GM23338 (cell line): ENCODE measurements around the gene MFF. TPM values are rescaled to one million over a fixed set of nuclear protein-coding genes. Genes with fewer than 3 reads are reported as not detected.

Source experiments
- ATAC-seq: fragments of 200-7000 bp; cut with Tn5 transposase; 3 replicates; pipeline ENCODE4 v1.9.1; 2020
- DNase-seq: peaks from one replicate; pipeline ENCODE4 v3.0.0-alpha.2; 2015; ENCODE audit warnings: low spot score
- H2AFZ ChIP-seq: fragments of 200-600 bp; sonication (generic); 2 replicates; pipeline ENCODE4 v1.8.0; 2016; ENCODE audit warnings: antibody characterized with exemption, mild to moderate bottlenecking, moderate library complexity
- H3F3A ChIP-seq: fragments of 200-600 bp; sonication (generic); replicated peaks from 2 replicates; pipeline ENCODE4 v1.8.0; 2017; ENCODE audit warnings: antibody characterized with exemption, mixed run types, low read depth
- H3K27ac ChIP-seq: fragments of 200-600 bp; sonication (generic); 2 replicates; pipeline ENCODE4 v1.6.1; 2016; ENCODE audit warnings: low read depth
- H3K27me3 ChIP-seq: fragments of 200-600 bp; sonication (generic); 2 replicates; pipeline ENCODE4 v1.8.0; 2016; ENCODE audit warnings: mild to moderate bottlenecking, mixed run types, moderate library complexity; ENCODE audit not compliant: insufficient read depth
- H3K36me3 ChIP-seq: fragments of 200-600 bp; sonication (generic); 2 replicates; pipeline ENCODE4 v1.8.0; 2016; ENCODE audit warnings: mild to moderate bottlenecking; ENCODE audit not compliant: insufficient read depth
- H3K4me1 ChIP-seq: fragments of 200-600 bp; sonication (generic); 2 replicates; pipeline ENCODE4 v1.8.0; 2016; ENCODE audit warnings: mild to moderate bottlenecking, moderate library complexity; ENCODE audit not compliant: insufficient read depth
- H3K4me2 ChIP-seq: fragments of 200-600 bp; sonication (generic); 2 replicates; pipeline ENCODE4 v1.7.1; 2017; ENCODE audit warnings: mixed run types
- H3K4me3 ChIP-seq: fragments of 200-600 bp; sonication (generic); 2 replicates; pipeline ENCODE4 v1.6.1; 2016; ENCODE audit warnings: mixed run types
- H3K79me2 ChIP-seq: fragments of 200-600 bp; sonication (generic); replicated peaks from 2 replicates; pipeline ENCODE4 v1.8.0; 2017; ENCODE audit warnings: mild to moderate bottlenecking; ENCODE audit not compliant: insufficient read depth
- H3K9me2 ChIP-seq: fragments of 200-600 bp; sonication (generic); 2 replicates; pipeline ENCODE4 v1.8.0; 2017; ENCODE audit not compliant: insufficient read depth
- H4K20me1 ChIP-seq: fragments of 200-600 bp; sonication (generic); replicated peaks from 2 replicates; pipeline ENCODE4 v1.8.0; 2017; ENCODE audit warnings: mild to moderate bottlenecking; ENCODE audit not compliant: insufficient read depth
- H3K27ac Mint-ChIP-seq: 2 replicates; pipeline ENCODE4 v1.8.0; 2020; ENCODE audit warnings: inconsistent platforms, mild to moderate bottlenecking, moderate library complexity, mixed read lengths
- H3K27me3 Mint-ChIP-seq: 3 replicates; pipeline ENCODE4 v1.8.0; 2022; ENCODE audit warnings: low read depth, mild to moderate bottlenecking, moderate library complexity, mixed read lengths, inconsistent platforms; ENCODE audit not compliant: insufficient read depth, poor library complexity
- H3K36me3 Mint-ChIP-seq: 3 replicates; pipeline ENCODE4 v1.8.0; 2021; ENCODE audit warnings: low read depth, mild to moderate bottlenecking, inconsistent platforms, moderate library complexity, mixed read lengths
- H3K4me1 Mint-ChIP-seq: 3 replicates; pipeline ENCODE4 v1.8.0; 2020; ENCODE audit warnings: mild to moderate bottlenecking, inconsistent platforms, mixed read lengths
- H3K4me3 Mint-ChIP-seq: 3 replicates; pipeline ENCODE4 v1.8.0; 2021; ENCODE audit warnings: moderate library complexity, mild to moderate bottlenecking, inconsistent platforms, mixed read lengths
- H3K9me3 Mint-ChIP-seq: 3 replicates; pipeline ENCODE4 v1.8.0; 2020; ENCODE audit warnings: moderate library complexity, mild to moderate bottlenecking, inconsistent platforms, mixed read lengths
- EZH2 ChIP-seq: fragments of 200-600 bp; sonication (generic); IDR thresholded peaks from one replicate; pipeline ENCODE4 v1.8.0; 2017; ENCODE audit warnings: antibody characterized with exemption, mild to moderate bottlenecking, low read depth; ENCODE audit not compliant: unreplicated experiment
- POLR2AphosphoS5 ChIP-seq: IDR thresholded peaks from 2 replicates; pipeline ENCODE4 v1.6.1; 2016; ENCODE audit warnings: antibody characterized with exemption, low read depth
- STAT1 ChIP-seq: IDR thresholded peaks from one replicate; pipeline ENCODE4 v1.6.1; 2016; ENCODE audit warnings: antibody characterized with exemption; ENCODE audit not compliant: unreplicated experiment
- ZNF114 ChIP-seq: fragments of 250-450 bp; sonication (Bioruptor Pico); IDR thresholded peaks from 2 replicates; pipeline ENCODE4 v1.5.0; 2020; ENCODE audit warnings: mild to moderate bottlenecking, moderate library complexity
- ZNF331 ChIP-seq: fragments of 250-450 bp; sonication (Bioruptor Pico); IDR thresholded peaks from 2 replicates; pipeline ENCODE4 v1.5.0; 2020; ENCODE audit warnings: low read depth, mild to moderate bottlenecking, moderate library complexity
- polyA plus RNA-seq: library from polyadenylated mRNA; unstranded; fragments of >200 nt; fragmentation: Nextera tagmentation; extraction: Ambion mirVana; gene quantifications from 2 replicates; pipeline ENCODE4 v1.2.1, GENCODE V29; 2016
- total RNA-seq: library from RNA; depleted of rRNA; stranded (reverse); fragments of >200 nt; shearing (Covaris generic); gene quantifications from 2 replicates; pipeline ENCODE4 v1.2.3, GENCODE V29; 2014
- TF ChIP-seq, protein P1 (sequence below): fragments of 250-450 bp; sonication (Bioruptor Pico); IDR thresholded peaks from 2 replicates; pipeline ENCODE4 v1.5.0; 2020; ENCODE audit warnings: mild to moderate bottlenecking, moderate library complexity
- TF ChIP-seq, protein P2 (sequence below): IDR thresholded peaks from 2 replicates; pipeline ENCODE4 v1.6.1; 2016; ENCODE audit warnings: antibody characterized with exemption

The MFF gene
- total and polyA plus RNA-seq, 2 experiments from 2014 or later: 112 to 161 TPM

DNA sequence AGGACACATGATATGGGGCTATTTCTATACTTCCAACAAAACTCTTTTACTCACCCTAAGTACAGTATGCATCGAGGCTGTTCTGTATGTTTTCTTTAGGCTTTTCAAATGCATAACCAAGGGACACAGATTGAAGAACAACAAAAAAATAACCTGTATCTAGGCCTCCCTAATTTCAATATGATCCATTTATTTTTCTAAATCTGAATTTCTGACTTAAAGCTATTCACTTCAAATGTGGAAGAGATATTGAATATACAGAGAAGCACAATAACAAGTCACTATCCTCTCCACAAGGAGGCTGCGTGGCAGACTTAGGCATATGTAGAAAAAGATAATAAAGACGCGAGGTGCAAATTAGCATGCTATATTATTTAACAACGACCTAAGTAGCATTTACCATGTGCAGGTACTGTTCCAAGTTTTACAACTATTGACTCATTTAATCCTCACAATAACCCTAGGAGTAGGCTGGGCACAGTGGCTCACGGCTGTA lies 39.3 kb upstream of the MFF start (continued):
- TF ChIP-seq, protein P1, sequence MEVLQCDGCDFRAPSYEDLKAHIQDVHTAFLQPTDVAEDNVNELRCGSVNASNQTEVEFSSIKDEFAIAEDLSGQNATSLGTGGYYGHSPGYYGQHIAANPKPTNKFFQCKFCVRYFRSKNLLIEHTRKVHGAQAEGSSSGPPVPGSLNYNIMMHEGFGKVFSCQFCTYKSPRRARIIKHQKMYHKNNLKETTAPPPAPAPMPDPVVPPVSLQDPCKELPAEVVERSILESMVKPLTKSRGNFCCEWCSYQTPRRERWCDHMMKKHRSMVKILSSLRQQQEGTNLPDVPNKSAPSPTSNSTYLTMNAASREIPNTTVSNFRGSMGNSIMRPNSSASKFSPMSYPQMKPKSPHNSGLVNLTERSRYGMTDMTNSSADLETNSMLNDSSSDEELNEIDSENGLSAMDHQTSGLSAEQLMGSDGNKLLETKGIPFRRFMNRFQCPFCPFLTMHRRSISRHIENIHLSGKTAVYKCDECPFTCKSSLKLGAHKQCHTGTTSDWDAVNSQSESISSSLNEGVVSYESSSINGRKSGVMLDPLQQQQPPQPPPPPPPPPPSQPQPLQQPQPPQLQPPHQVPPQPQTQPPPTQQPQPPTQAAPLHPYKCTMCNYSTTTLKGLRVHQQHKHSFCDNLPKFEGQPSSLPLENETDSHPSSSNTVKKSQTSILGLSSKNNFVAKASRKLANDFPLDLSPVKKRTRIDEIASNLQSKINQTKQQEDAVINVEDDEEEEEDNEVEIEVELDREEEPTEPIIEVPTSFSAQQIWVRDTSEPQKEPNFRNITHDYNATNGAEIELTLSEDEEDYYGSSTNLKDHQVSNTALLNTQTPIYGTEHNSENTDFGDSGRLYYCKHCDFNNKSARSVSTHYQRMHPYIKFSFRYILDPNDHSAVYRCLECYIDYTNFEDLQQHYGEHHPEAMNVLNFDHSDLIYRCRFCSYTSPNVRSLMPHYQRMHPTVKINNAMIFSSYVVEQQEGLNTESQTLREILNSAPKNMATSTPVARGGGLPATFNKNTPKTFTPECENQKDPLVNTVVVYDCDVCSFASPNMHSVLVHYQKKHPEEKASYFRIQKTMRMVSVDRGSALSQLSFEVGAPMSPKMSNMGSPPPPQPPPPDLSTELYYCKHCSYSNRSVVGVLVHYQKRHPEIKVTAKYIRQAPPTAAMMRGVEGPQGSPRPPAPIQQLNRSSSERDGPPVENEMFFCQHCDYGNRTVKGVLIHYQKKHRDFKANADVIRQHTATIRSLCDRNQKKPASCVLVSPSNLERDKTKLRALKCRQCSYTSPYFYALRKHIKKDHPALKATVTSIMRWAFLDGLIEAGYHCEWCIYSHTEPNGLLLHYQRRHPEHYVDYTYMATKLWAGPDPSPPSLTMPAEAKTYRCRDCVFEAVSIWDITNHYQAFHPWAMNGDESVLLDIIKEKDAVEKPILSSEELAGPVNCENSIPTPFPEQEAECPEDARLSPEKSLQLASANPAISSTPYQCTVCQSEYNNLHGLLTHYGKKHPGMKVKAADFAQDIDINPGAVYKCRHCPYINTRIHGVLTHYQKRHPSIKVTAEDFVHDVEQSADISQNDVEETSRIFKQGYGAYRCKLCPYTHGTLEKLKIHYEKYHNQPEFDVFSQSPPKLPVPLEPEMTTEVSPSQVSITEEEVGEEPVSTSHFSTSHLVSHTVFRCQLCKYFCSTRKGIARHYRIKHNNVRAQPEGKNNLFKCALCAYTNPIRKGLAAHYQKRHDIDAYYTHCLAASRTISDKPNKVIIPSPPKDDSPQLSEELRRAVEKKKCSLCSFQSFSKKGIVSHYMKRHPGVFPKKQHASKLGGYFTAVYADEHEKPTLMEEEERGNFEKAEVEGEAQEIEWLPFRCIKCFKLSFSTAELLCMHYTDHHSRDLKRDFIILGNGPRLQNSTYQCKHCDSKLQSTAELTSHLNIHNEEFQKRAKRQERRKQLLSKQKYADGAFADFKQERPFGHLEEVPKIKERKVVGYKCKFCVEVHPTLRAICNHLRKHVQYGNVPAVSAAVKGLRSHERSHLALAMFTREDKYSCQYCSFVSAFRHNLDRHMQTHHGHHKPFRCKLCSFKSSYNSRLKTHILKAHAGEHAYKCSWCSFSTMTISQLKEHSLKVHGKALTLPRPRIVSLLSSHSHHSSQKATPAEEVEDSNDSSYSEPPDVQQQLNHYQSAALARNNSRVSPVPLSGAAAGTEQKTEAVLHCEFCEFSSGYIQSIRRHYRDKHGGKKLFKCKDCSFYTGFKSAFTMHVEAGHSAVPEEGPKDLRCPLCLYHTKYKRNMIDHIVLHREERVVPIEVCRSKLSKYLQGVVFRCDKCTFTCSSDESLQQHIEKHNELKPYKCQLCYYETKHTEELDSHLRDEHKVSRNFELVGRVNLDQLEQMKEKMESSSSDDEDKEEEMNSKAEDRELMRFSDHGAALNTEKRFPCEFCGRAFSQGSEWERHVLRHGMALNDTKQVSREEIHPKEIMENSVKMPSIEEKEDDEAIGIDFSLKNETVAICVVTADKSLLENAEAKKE (CRISPR knock-in tag): no peak
- no peak for TF ChIP-seq ZNF331 (CRISPR knock-in tag)
- TF ChIP-seq, protein P2, sequence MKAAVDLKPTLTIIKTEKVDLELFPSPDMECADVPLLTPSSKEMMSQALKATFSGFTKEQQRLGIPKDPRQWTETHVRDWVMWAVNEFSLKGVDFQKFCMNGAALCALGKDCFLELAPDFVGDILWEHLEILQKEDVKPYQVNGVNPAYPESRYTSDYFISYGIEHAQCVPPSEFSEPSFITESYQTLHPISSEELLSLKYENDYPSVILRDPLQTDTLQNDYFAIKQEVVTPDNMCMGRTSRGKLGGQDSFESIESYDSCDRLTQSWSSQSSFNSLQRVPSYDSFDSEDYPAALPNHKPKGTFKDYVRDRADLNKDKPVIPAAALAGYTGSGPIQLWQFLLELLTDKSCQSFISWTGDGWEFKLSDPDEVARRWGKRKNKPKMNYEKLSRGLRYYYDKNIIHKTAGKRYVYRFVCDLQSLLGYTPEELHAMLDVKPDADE: no peak
- no peak for TF ChIP-seq STAT1

DNA sequence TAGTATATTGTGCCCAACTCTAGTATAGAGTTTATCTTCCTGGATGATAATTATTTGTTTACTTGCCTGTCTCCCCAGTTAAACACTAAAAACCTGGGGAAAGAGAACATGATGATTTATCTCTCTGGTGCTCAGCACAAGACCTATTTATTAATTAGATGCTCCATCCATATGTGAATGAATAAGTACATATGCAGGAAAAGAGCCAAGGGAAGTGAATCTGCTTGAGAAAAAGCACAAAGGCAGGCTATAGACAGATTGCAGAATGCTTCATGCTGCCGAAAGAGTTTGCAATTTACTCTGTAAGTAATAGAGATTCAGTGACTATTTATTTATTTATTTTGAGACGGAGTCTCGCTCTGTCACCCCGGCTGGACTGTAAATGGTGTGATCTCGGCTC lies 37.3 kb upstream of the MFF start:
- Histone ChIP-seq H3K27me3 (no peaks in the 10 kb centered on the region), H3K79me2 (no peaks in the 10 kb centered on the region), H3F3A (no peaks in the 10 kb centered on the region), H4K20me1 (no peaks in the 10 kb centered on the region), H2AFZ (no peak overlapping the region), H3K27ac (no peak overlapping the region), H3K4me1 (no peaks in the 10 kb centered on the region), H3K9me2 (no peaks in the 10 kb centered on the region), H3K36me3 (no peaks in the 10 kb centered on the region), H3K4me2 (no peak overlapping the region), H3K4me3 (no peak overlapping the region)
- no peak for ATAC-seq
- no peak for DNase-seq
- no peaks in the 10 kb centered on the region; the same call in 2 of the 3 replicates for H3K4me1 Mint-ChIP-seq
- TF ChIP-seq EZH2 (no peak), POLR2AphosphoS5 (no peak), ZNF331 (CRISPR knock-in tag) (no peak), ZNF114 (no peak)
- no peaks in the 10 kb centered on the region for H3K36me3 Mint-ChIP-seq
- H3K27ac Mint-ChIP-seq: no peak overlapping the region
- peaks cover 3% of the 10 kb centered on the region for H3K27me3 Mint-ChIP-seq
- no peak overlapping the region for H3K4me3 Mint-ChIP-seq
- no peaks in the 10 kb centered on the region for H3K9me3 Mint-ChIP-seq
